ENCODE data around the gene MYO15A.

MYO15A gene

GRCh38 chr17:18141210-18141803, 32.8 kb downstream of the MYO15A start:
- Histone ChIP-seq H3K27me3 (replicated peaks; ENCODE audit: control insufficient read depth, insufficient read depth, low read length, poor library complexity, severe bottlenecking) (no peaks in the 10 kb centered on the region), H3K4me3 (ENCODE audit: insufficient read depth, low read depth, low read length, poor library complexity, severe bottlenecking) (no peak overlapping the region)
- peak in 1 of 3 donors; percentile 20 for DNase-seq

GRCh38 chr17:18142417-18142816, 33.9 kb downstream of the MYO15A start:
- Histone ChIP-seq H3K4me3 (ENCODE audit: insufficient read depth, low read depth, low read length, poor library complexity, severe bottlenecking) (no peak overlapping the region), H3K27me3 (replicated peaks; ENCODE audit: control insufficient read depth, insufficient read depth, low read length, poor library complexity, severe bottlenecking) (no peaks in the 10 kb centered on the region), H3K36me3 (ENCODE audit: control insufficient read depth, insufficient read depth, low read length) (no peaks in the 10 kb centered on the region), H3K9me3 (ENCODE audit: control insufficient read depth, low read length) (no peaks in the 10 kb centered on the region), H3K27ac (ENCODE audit: insufficient read depth, low read length, poor library complexity, severe bottlenecking) (no peak overlapping the region), H3K4me1 (ENCODE audit: control insufficient read depth, insufficient read depth, low read length, poor library complexity, severe bottlenecking) (peaks cover 3% of the 10 kb centered on the region)
- no peak for DNase-seq

More at GRCh38 chr17:18141210-18141803, 32.8 kb downstream of the MYO15A start:
- H3K27ac ChIP-seq (ENCODE audit: insufficient read depth, low read length, poor library complexity, severe bottlenecking), result no peak overlapping the region
- peaks cover 3% of the 10 kb centered on the region for H3K4me1 ChIP-seq (ENCODE audit: control insufficient read depth, insufficient read depth, low read length, poor library complexity, severe bottlenecking)
- no peaks in the 10 kb centered on the region for H3K9me3 ChIP-seq (ENCODE audit: control insufficient read depth, low read length)
- no peaks in the 10 kb centered on the region for H3K36me3 ChIP-seq (ENCODE audit: control insufficient read depth, insufficient read depth, low read length)

GRCh38 chr17:18143044-18143936, 34.7 kb downstream of the MYO15A start:
- Histone ChIP-seq H3K36me3 (ENCODE audit: control insufficient read depth, insufficient read depth, low read length) (no peaks in the 10 kb centered on the region), H3K4me3 (ENCODE audit: insufficient read depth, low read depth, low read length, poor library complexity, severe bottlenecking) (no peak overlapping the region), H3K9me3 (ENCODE audit: control insufficient read depth, low read length) (no peaks in the 10 kb centered on the region), H3K27me3 (replicated peaks; ENCODE audit: control insufficient read depth, insufficient read depth, low read length, poor library complexity, severe bottlenecking) (no peaks in the 10 kb centered on the region), H3K27ac (ENCODE audit: insufficient read depth, low read length, poor library complexity, severe bottlenecking) (no peak overlapping the region), H3K4me1 (ENCODE audit: control insufficient read depth, insufficient read depth, low read length, poor library complexity, severe bottlenecking) (peaks cover 3% of the 10 kb centered on the region)
- no peak for DNase-seq

- Histone ChIP-seq H3K4me3 (ENCODE audit: insufficient read depth, low read depth, low read length, poor library complexity, severe bottlenecking) (no peak overlapping the region), H3K36me3 (ENCODE audit: control insufficient read depth, insufficient read depth, low read length) (no peaks in the 10 kb centered on the region), H3K27me3 (replicated peaks; ENCODE audit: control insufficient read depth, insufficient read depth, low read length, poor library complexity, severe bottlenecking) (no peaks in the 10 kb centered on the region), H3K9me3 (ENCODE audit: control insufficient read depth, low read length) (no peaks in the 10 kb centered on the region), H3K27ac (ENCODE audit: insufficient read depth, low read length, poor library complexity, severe bottlenecking) (no peak overlapping the region), H3K4me1 (ENCODE audit: control insufficient read depth, insufficient read depth, low read length, poor library complexity, severe bottlenecking) (peaks cover 3% of the 10 kb centered on the region)
- DNase-seq, result no peak
Measured at GRCh38 chr17:18144261-18144660, 35.7 kb downstream of the MYO15A start.

GRCh38 chr17:18144855-18145254, 36.3 kb downstream of the MYO15A start:
- no peak overlapping the region for H3K4me3 ChIP-seq (ENCODE audit: insufficient read depth, low read depth, low read length, poor library complexity, severe bottlenecking)
- no peak for DNase-seq
- H3K9me3 ChIP-seq (ENCODE audit: control insufficient read depth, low read length), result no peaks in the 10 kb centered on the region
- H3K27me3 ChIP-seq (replicated peaks; ENCODE audit: control insufficient read depth, insufficient read depth, low read length, poor library complexity, severe bottlenecking), result no peaks in the 10 kb centered on the region
- peaks cover 3% of the 10 kb centered on the region for H3K4me1 ChIP-seq (ENCODE audit: control insufficient read depth, insufficient read depth, low read length, poor library complexity, severe bottlenecking)
- H3K36me3 ChIP-seq (ENCODE audit: control insufficient read depth, insufficient read depth, low read length), result no peaks in the 10 kb centered on the region
- H3K27ac ChIP-seq (ENCODE audit: insufficient read depth, low read length, poor library complexity, severe bottlenecking), result no peak overlapping the region

GRCh38 chr17:18145811-18146210, 37.3 kb downstream of the MYO15A start:
- Histone ChIP-seq H3K27me3 (replicated peaks; ENCODE audit: control insufficient read depth, insufficient read depth, low read length, poor library complexity, severe bottlenecking) (no peaks in the 10 kb centered on the region), H3K9me3 (ENCODE audit: control insufficient read depth, low read length) (no peaks in the 10 kb centered on the region), H3K4me3 (ENCODE audit: insufficient read depth, low read depth, low read length, poor library complexity, severe bottlenecking) (no peak overlapping the region), H3K36me3 (ENCODE audit: control insufficient read depth, insufficient read depth, low read length) (no peaks in the 10 kb centered on the region), H3K27ac (ENCODE audit: insufficient read depth, low read length, poor library complexity, severe bottlenecking) (no peak overlapping the region), H3K4me1 (ENCODE audit: control insufficient read depth, insufficient read depth, low read length, poor library complexity, severe bottlenecking) (peaks cover 3% of the 10 kb centered on the region)
- no peak for DNase-seq

GRCh38 chr17:18146259-18146658, 37.7 kb downstream of the MYO15A start:
- no peak for DNase-seq
- no peak overlapping the region for H3K27ac ChIP-seq (ENCODE audit: insufficient read depth, low read length, poor library complexity, severe bottlenecking)
- H3K4me3 ChIP-seq (ENCODE audit: insufficient read depth, low read depth, low read length, poor library complexity, severe bottlenecking), result no peak overlapping the region
- no peaks in the 10 kb centered on the region for H3K27me3 ChIP-seq (replicated peaks; ENCODE audit: control insufficient read depth, insufficient read depth, low read length, poor library complexity, severe bottlenecking)
- H3K36me3 ChIP-seq (ENCODE audit: control insufficient read depth, insufficient read depth, low read length), result no peaks in the 10 kb centered on the region
- no peaks in the 10 kb centered on the region for H3K9me3 ChIP-seq (ENCODE audit: control insufficient read depth, low read length)
- no peaks in the 10 kb centered on the region for H3K4me1 ChIP-seq (ENCODE audit: control insufficient read depth, insufficient read depth, low read length, poor library complexity, severe bottlenecking)

GRCh38 chr17:18146980-18147379, 38.4 kb downstream of the MYO15A start:
- no peaks in the 10 kb centered on the region for H3K27me3 ChIP-seq (replicated peaks; ENCODE audit: control insufficient read depth, insufficient read depth, low read length, poor library complexity, severe bottlenecking)
- no peaks in the 10 kb centered on the region for H3K4me1 ChIP-seq (ENCODE audit: control insufficient read depth, insufficient read depth, low read length, poor library complexity, severe bottlenecking)
- no peak for DNase-seq
- H3K9me3 ChIP-seq (ENCODE audit: control insufficient read depth, low read length), result no peaks in the 10 kb centered on the region
- no peak overlapping the region for H3K27ac ChIP-seq (ENCODE audit: insufficient read depth, low read length, poor library complexity, severe bottlenecking)
- H3K36me3 ChIP-seq (ENCODE audit: control insufficient read depth, insufficient read depth, low read length), result no peaks in the 10 kb centered on the region
- H3K4me3 ChIP-seq (ENCODE audit: insufficient read depth, low read depth, low read length, poor library complexity, severe bottlenecking), result no peak overlapping the region

- Histone ChIP-seq H3K27ac (ENCODE audit: insufficient read depth, low read length, poor library complexity, severe bottlenecking) (no peak overlapping the region), H3K4me3 (ENCODE audit: insufficient read depth, low read depth, low read length, poor library complexity, severe bottlenecking) (no peak overlapping the region), H3K9me3 (ENCODE audit: control insufficient read depth, low read length) (no peaks in the 10 kb centered on the region), H3K4me1 (ENCODE audit: control insufficient read depth, insufficient read depth, low read length, poor library complexity, severe bottlenecking) (no peaks in the 10 kb centered on the region), H3K36me3 (ENCODE audit: control insufficient read depth, insufficient read depth, low read length) (no peaks in the 10 kb centered on the region), H3K27me3 (replicated peaks; ENCODE audit: control insufficient read depth, insufficient read depth, low read length, poor library complexity, severe bottlenecking) (no peaks in the 10 kb centered on the region)
- DNase-seq, result no peak
Measured at GRCh38 chr17:18148586-18148985, 40.0 kb downstream of the MYO15A start.

- no peaks in the 10 kb centered on the region for H3K4me1 ChIP-seq (ENCODE audit: control insufficient read depth, insufficient read depth, low read length, poor library complexity, severe bottlenecking)
- no peaks in the 10 kb centered on the region for H3K27me3 ChIP-seq (replicated peaks; ENCODE audit: control insufficient read depth, insufficient read depth, low read length, poor library complexity, severe bottlenecking)
- no peak for DNase-seq
- H3K4me3 ChIP-seq (ENCODE audit: insufficient read depth, low read depth, low read length, poor library complexity, severe bottlenecking), result no peak overlapping the region
- no peak overlapping the region for H3K27ac ChIP-seq (ENCODE audit: insufficient read depth, low read length, poor library complexity, severe bottlenecking)
- no peaks in the 10 kb centered on the region for H3K36me3 ChIP-seq (ENCODE audit: control insufficient read depth, insufficient read depth, low read length)
- no peaks in the 10 kb centered on the region for H3K9me3 ChIP-seq (ENCODE audit: control insufficient read depth, low read length)
Measured at GRCh38 chr17:18151290-18151689, 42.7 kb downstream of the MYO15A start.
